Measurements from ENCODE around the gene BEST1. TPM values are rescaled to one million over a fixed set of nuclear protein-coding genes. Genes with fewer than 3 reads are reported as not detected.
A peak's percentile ranks its signal among the peaks of the same experiment; 100 is the strongest.

BEST1 gene
- total RNA-seq, 4 donors from 2014 or later: 33.2 to 53.2 (median 45.7) TPM

GRCh38 chr11:61959678-61960077 lies 9.5 kb downstream of the BEST1 start:
- 90 to 92% methylated on average over 5 to 6 of the region's 6 CpGs for WGBS, 2 donors
- no peak for TF ChIP-seq CTCF (IDR thresholded peaks at IDR 0.05)
- no peak for TF ChIP-seq EP300 (IDR thresholded peaks at IDR 0.05)
- TF ChIP-seq POLR2A (IDR thresholded peaks at IDR 0.05): no peak
- Histone ChIP-seq H3K9me3 (no peaks in the 10 kb centered on the region), H3K4me1 (peaks cover 0 to 73% (median 59%) of the 10 kb centered on the region in 4 donors), H3K4me3 (no peak overlapping the region), H3K27ac (peak overlapping the region; percentile 99 to 100 (median 100)), H3K27me3 (no peaks in the 10 kb centered on the region), H3K36me3 (peaks cover 2 to 63% (median 9%) of the 10 kb centered on the region in 3 donors)
- no peak for DNase-seq (ENCODE audit: low spot score in 2 of 2)

- Histone ChIP-seq H3K27ac (peak overlapping the region; percentile 99 to 100 (median 100)), H3K9me3 (no peaks in the 10 kb centered on the region), H3K4me3 (no peak overlapping the region), H3K27me3 (no peaks in the 10 kb centered on the region), H3K36me3 (peaks cover 3 to 71% (median 12%) of the 10 kb centered on the region in 3 donors), H3K4me1 (peaks cover 0 to 68% (median 62%) of the 10 kb centered on the region in 4 donors)
- TF ChIP-seq EP300 (IDR thresholded peaks at IDR 0.05) (no peak), POLR2A (IDR thresholded peaks at IDR 0.05) (no peak), CTCF (IDR thresholded peaks at IDR 0.05) (no peak)
- no peak for DNase-seq (ENCODE audit: low spot score in 2 of 2)
- 75 to 97% methylated on average over 3 of the region's 3 CpGs for WGBS, 2 donors
Observed at GRCh38 chr11:61960532-61960931, 10.4 kb downstream of the BEST1 start.

- peaks cover 0 to 58% (median 56%) of the 10 kb centered on the region in 4 donors for H3K4me1 ChIP-seq
- H3K9me3 ChIP-seq: no peaks in the 10 kb centered on the region
- peak in 1 of 2 donors; percentile 17 for TF ChIP-seq POLR2A (IDR thresholded peaks at IDR 0.05)
- no peak for TF ChIP-seq CTCF (IDR thresholded peaks at IDR 0.05)
- peak; percentile 72 to 91 for TF ChIP-seq EP300 (IDR thresholded peaks at IDR 0.05)
- peak overlapping the region; percentile 99 to 100 (median 100) for H3K27ac ChIP-seq
- WGBS, 2 donors: 58 to 66% methylated on average over 8 of the region's 8 CpGs
- no peaks in the 10 kb centered on the region for H3K27me3 ChIP-seq
- peak; percentile 73 for DNase-seq (ENCODE audit: low spot score in 2 of 2)
- H3K4me3 ChIP-seq: no peak overlapping the region
- peaks cover 6 to 72% (median 12%) of the 10 kb centered on the region in 3 donors for H3K36me3 ChIP-seq
Observed at GRCh38 chr11:61961570-61962212, 11.5 kb downstream of the BEST1 start.

- Histone ChIP-seq H3K36me3 (peaks cover 4 to 64% (median 12%) of the 10 kb centered on the region in 3 donors), H3K27ac (peak overlapping the region; percentile 99 to 100 (median 100)), H3K27me3 (no peaks in the 10 kb centered on the region), H3K4me3 (no peak overlapping the region), H3K9me3 (no peaks in the 10 kb centered on the region), H3K4me1 (peaks cover 0 to 58% (median 55%) of the 10 kb centered on the region in 4 donors)
- TF ChIP-seq POLR2A (IDR thresholded peaks at IDR 0.05): no peak
- no peak for TF ChIP-seq EP300 (IDR thresholded peaks at IDR 0.05)
- TF ChIP-seq CTCF (IDR thresholded peaks at IDR 0.05): no peak
- WGBS, 2 donors: 74% methylated on average over 10 to 12 of the region's 12 CpGs
- no peak for DNase-seq (ENCODE audit: low spot score in 2 of 2)
Observed at GRCh38 chr11:61962213-61963015, 12.3 kb downstream of the BEST1 start.

- Histone ChIP-seq H3K4me1 (peaks cover 0 to 58% (median 55%) of the 10 kb centered on the region in 4 donors), H3K27me3 (no peaks in the 10 kb centered on the region), H3K27ac (peak overlapping the region; percentile 99 to 100 (median 100)), H3K4me3 (no peak overlapping the region), H3K36me3 (peaks cover 4 to 59% (median 12%) of the 10 kb centered on the region in 3 donors), H3K9me3 (no peaks in the 10 kb centered on the region)
- no peak for TF ChIP-seq EP300 (IDR thresholded peaks at IDR 0.05)
- no peak for TF ChIP-seq CTCF (IDR thresholded peaks at IDR 0.05)
- TF ChIP-seq POLR2A (IDR thresholded peaks at IDR 0.05): no peak
- no peak for DNase-seq (ENCODE audit: low spot score in 2 of 2)
- WGBS, 2 donors: 82 to 93% methylated on average over 3 of the region's 3 CpGs
Observed at GRCh38 chr11:61963016-61963281, 12.8 kb downstream of the BEST1 start.

All from tibial nerve (tissue), 4 donors.